Aorta (tissue), 5 donors: ENCODE results near the gene ITGB8. TPM values are rescaled to one million over a fixed set of nuclear protein-coding genes. Genes with fewer than 3 reads are reported as not detected.

Experiments
- ATAC-seq: fragments of 200-7000 bp; cut with Tn5 transposase; one replicate; pipeline ENCODE4 v1.9.1; 2022; ENCODE audit warnings: moderate library complexity; ENCODE audit not compliant: low FRiP score
- DNase-seq, 2 donors: peaks; one replicate each; pipeline ENCODE4 v3.0.0-alpha.2; 2020
- H3K27ac ChIP-seq, 2 donors: one replicate each; pipeline ENCODE4 v1.5.1; 2013; ENCODE audit warnings: low read length in 2 of 2, mild to moderate bottlenecking in 2 of 2, moderate library complexity in 2 of 2, control low read depth in 1 of 2, inconsistent platforms in 1 of 2, low read depth in 1 of 2
- H3K27me3 ChIP-seq, 2 donors: one replicate each; pipeline ENCODE4 v1.6.1; 2013; ENCODE audit warnings: control low read depth in 1 of 2, low read length in 1 of 2, mild to moderate bottlenecking in 1 of 2, moderate library complexity in 1 of 2; ENCODE audit not compliant: insufficient read depth in 2 of 2, control insufficient read depth in 1 of 2
- H3K36me3 ChIP-seq, 2 donors: one replicate each; pipeline ENCODE4 v1.6.1; 2013; ENCODE audit warnings: control low read depth in 1 of 2, low read length in 1 of 2, mild to moderate bottlenecking in 1 of 2; ENCODE audit not compliant: insufficient read depth in 2 of 2, control insufficient read depth in 1 of 2
- H3K4me1 ChIP-seq, 2 donors: one replicate each; pipeline ENCODE4 v1.6.1; 2013; ENCODE audit warnings: low read length in 2 of 2, control low read depth in 1 of 2, mild to moderate bottlenecking in 1 of 2, moderate library complexity in 1 of 2; ENCODE audit not compliant: insufficient read depth in 2 of 2, control insufficient read depth in 1 of 2
- H3K4me3 ChIP-seq, 2 donors: one replicate each; pipeline ENCODE4 v1.5.1; 2013; ENCODE audit warnings: low read length in 2 of 2, control low read depth in 1 of 2, mild to moderate bottlenecking in 1 of 2
- H3K9me3 ChIP-seq: one replicate; pipeline ENCODE4 v1.6.1; 2013; ENCODE audit warnings: mild to moderate bottlenecking, low read length; ENCODE audit not compliant: control insufficient read depth
- WGBS, 2 donors: extraction: QIAGEN DNeasy Blood & Tissue Kit; methylation state at CpG; one replicate each; pipeline ENCODE4 v1.1.7; 2013; 5-methylcytosine and 5-hydroxymethylcytosine counted together
- intact Hi-C, 2 donors: fragments of 100-400 bp; cut with DNase I; formaldehyde crosslinking; loops; one replicate each; pipeline versions ENCODE4 v1.14.2 to v1.15.0; 2022
- polyA plus RNA-seq, 2 donors: library from polyadenylated mRNA; stranded (reverse); fragments of 200-250 nt; gene quantifications; one replicate each; pipeline ENCODE4 v1.2.3, GENCODE V29; 2013
- total RNA-seq, 2 donors: library from RNA; stranded (reverse); fragmentation: NEBNext Ultra II Directional; extraction: Animal tissue kit (Norgen Biotek cat#: 25700); gene quantifications; one replicate each; pipeline ENCODE4 v1.2.1, GENCODE V29; 2021
- donor health status: healthy with polysubstance abuse.
- donor health status: Bipolar disorder and iron deficiency.
- donor health status: DM: no; HTN: no; CAD: no.
- donor health status: DM: no; HTN: no; CAD: no.
- donor health status: DM: yes; HTN: yes; CAD: no.

The ITGB8 gene
- total and polyA plus RNA-seq, 4 donors, result 0.63 to 24.7 (median 6.6) TPM

DNA sequence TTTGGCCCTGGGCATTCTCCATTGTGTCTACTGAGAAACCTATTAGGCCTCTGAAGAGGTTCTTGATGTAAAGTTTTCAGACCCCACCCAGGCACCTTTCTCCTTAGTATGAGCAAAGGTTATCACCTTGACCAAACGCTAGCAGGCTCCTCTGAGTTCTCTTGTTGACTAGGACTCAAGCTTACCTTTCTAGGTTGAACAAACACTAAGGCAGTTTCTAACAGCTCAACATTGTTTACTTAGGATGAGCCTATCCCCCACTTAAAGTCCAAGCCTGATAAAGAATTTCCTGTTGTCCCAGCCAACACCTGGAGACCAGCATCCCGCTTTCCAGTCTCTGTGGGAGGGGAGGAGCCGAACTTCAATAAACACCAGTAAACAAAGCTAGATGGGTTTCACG is 26.3 kb upstream of the ITGB8 start:
- H3K27ac ChIP-seq, result no peak overlapping the region
- no peak for DNase-seq
- no peaks in the 10 kb centered on the region for H3K9me3 ChIP-seq
- peaks cover 0 to 2% of the 10 kb centered on the region in 2 donors for H3K4me1 ChIP-seq
- WGBS, 2 donors, result 92 to 94% methylated on average over 4 of the region's 4 CpGs
- intact Hi-C loops, result no loop called here
- no peak for ATAC-seq
- H3K36me3 ChIP-seq, result no peaks in the 10 kb centered on the region
- no peak overlapping the region for H3K4me3 ChIP-seq
- H3K27me3 ChIP-seq, result no peaks in the 10 kb centered on the region

DNA sequence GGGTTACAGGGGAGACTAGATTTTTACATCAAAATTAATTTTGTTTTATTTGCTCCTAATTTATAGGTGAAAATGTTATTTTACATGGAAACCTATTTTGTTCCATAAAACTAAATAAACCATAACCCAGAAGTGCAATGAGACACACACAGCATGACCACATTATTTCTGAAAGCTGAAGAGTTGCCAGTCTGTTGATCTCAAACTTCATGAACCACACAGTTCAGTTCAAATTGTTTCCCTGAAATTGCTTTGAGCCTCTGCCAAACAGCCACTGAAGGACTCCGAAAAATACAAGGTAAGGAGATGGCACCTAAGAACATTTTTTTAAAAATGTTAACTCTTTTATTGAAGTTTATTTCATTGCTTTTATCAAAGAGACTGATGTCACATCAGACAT is 25.0 kb upstream of the ITGB8 start:
- 97% methylated on average over 1 of the region's 1 CpG for WGBS, 2 donors
- H3K36me3 ChIP-seq, result no peaks in the 10 kb centered on the region
- peaks cover 0 to 2% of the 10 kb centered on the region in 2 donors for H3K4me1 ChIP-seq
- no peak overlapping the region for H3K27ac ChIP-seq
- no peaks in the 10 kb centered on the region for H3K27me3 ChIP-seq
- intact Hi-C loops, result no loop called here
- DNase-seq (no peak), ATAC-seq (no peak)
- H3K4me3 ChIP-seq, result no peak overlapping the region
- H3K9me3 ChIP-seq, result no peaks in the 10 kb centered on the region

DNA sequence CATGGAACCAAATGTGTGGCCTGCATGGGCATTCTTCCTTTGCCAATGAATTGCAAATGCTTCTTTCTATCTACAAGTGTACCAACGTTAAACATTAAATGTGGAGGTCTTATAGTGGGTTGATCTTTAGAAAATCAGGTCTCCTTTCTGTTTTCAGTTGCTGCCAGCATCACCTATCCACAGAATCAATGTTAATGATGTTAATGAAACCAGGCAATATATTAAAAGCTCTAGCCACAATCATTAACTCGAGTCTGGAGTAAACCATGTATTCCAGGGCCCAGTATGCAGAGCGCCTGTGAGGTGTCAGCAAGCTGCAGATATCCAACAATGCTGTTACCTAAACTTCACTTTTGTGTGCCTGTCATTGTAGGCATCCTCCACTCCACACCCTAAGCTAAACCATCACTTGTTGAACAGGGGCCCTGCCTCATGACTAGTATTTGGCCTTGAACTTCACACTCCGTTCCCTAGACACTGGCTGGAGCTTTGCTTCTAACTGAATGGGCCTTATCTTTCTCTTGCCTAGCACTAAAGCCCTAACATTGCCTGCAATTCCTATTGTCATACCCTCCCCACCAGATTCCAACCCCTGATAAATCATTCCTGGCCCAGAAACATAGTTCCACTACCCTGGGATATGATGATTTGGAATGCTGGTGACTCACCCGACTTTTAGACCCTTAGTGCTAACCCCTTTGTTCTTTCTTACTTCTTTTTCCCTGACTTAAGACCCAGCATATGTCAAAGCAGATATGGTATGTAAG is 24.3 kb upstream of the ITGB8 start:
- Histone ChIP-seq H3K27ac (no peak overlapping the region), H3K9me3 (no peaks in the 10 kb centered on the region), H3K4me3 (no peak overlapping the region), H3K27me3 (no peaks in the 10 kb centered on the region), H3K4me1 (peaks cover 0 to 2% of the 10 kb centered on the region in 2 donors), H3K36me3 (no peaks in the 10 kb centered on the region)
- ATAC-seq, result no peak
- intact Hi-C loops, result no loop called here
- WGBS, 2 donors, result 83 to 86% methylated on average over 5 of the region's 5 CpGs
- no peak for DNase-seq

GRCh38 chr7:20307119-20307518 is 23.6 kb upstream of the ITGB8 start:
- intact Hi-C loops, result no loop called here
- H3K9me3 ChIP-seq, result no peaks in the 10 kb centered on the region
- H3K4me3 ChIP-seq, result no peak overlapping the region
- peaks cover 0 to 2% of the 10 kb centered on the region in 2 donors for H3K4me1 ChIP-seq
- H3K27ac ChIP-seq, result no peak overlapping the region
- WGBS, 2 donors, result 73% methylated on average over 2 of the region's 2 CpGs
- H3K27me3 ChIP-seq, result no peaks in the 10 kb centered on the region
- DNase-seq (no peak), ATAC-seq (no peak)
- no peaks in the 10 kb centered on the region for H3K36me3 ChIP-seq

GRCh38 chr7:20307901-20308300 is 22.8 kb upstream of the ITGB8 start:
- 41 to 52% methylated on average over 7 of the region's 7 CpGs for WGBS, 2 donors
- H3K4me1 ChIP-seq, result peaks cover 0 to 2% of the 10 kb centered on the region in 2 donors
- no peak overlapping the region for H3K27ac ChIP-seq
- intact Hi-C loops, result no loop called here
- H3K4me3 ChIP-seq, result no peak overlapping the region
- H3K36me3 ChIP-seq, result no peaks in the 10 kb centered on the region
- H3K9me3 ChIP-seq, result no peaks in the 10 kb centered on the region
- ATAC-seq (no peak), DNase-seq (no peak)
- H3K27me3 ChIP-seq, result no peaks in the 10 kb centered on the region

DNA sequence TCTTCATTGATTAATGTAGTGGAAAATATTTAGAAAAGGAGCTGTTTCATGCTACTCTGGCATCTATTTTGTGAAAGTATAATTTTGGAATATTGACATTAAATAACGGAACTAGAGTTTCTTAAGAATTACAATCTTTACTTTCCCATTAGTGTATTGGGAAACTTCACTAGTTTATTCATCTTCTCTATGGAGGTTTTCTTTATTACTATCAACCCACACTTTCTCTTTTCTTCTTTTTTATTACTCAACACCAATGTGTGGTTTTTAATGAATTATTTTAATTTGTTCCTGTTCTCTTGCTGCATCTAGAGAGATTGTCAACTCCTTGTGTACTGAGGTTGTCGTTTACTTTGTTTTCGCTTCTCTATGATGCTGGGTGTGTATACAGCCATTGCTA is 20.4 kb upstream of the ITGB8 start:
- DNase-seq (no peak), ATAC-seq (no peak)
- 85 to 91% methylated on average over 3 of the region's 3 CpGs for WGBS, 2 donors
- Histone ChIP-seq H3K9me3 (no peaks in the 10 kb centered on the region), H3K4me1 (peaks cover 0 to 2% of the 10 kb centered on the region in 2 donors), H3K36me3 (no peaks in the 10 kb centered on the region), H3K27me3 (no peaks in the 10 kb centered on the region), H3K4me3 (no peak overlapping the region), H3K27ac (no peak overlapping the region)
- intact Hi-C loops, result no loop called here

GRCh38 chr7:20310963-20311742 is 19.5 kb upstream of the ITGB8 start:
- WGBS, 2 donors, result 64 to 68% methylated on average over 3 of the region's 3 CpGs
- DNase-seq, result no peak
- Histone ChIP-seq H3K27ac (no peak overlapping the region), H3K27me3 (no peaks in the 10 kb centered on the region), H3K4me1 (peaks cover 0 to 2% of the 10 kb centered on the region in 2 donors), H3K9me3 (no peaks in the 10 kb centered on the region), H3K4me3 (no peak overlapping the region), H3K36me3 (no peaks in the 10 kb centered on the region)
- ATAC-seq, result no peak
- intact Hi-C loops, result no loop called here

DNA sequence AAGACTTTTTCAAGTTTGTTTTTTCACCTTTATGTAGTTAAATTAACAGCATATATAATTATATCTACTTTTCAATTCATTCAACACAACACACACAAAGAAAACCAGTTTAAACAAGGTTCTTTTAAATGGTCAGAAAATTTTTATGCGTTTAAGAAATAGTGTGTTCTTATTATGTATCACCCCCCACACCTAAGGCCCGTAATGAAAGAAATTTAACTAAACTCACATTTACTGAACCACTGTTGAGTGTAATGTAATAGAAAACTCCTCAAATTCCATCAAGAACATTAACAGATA is 19.0 kb upstream of the ITGB8 start:
- intact Hi-C loops, result no loop called here
- WGBS, 2 donors, result 86 to 92% methylated on average over 2 of the region's 2 CpGs
- Histone ChIP-seq H3K36me3 (no peaks in the 10 kb centered on the region), H3K27ac (no peak overlapping the region), H3K4me3 (no peak overlapping the region), H3K27me3 (no peaks in the 10 kb centered on the region), H3K9me3 (no peaks in the 10 kb centered on the region), H3K4me1 (no peaks in the 10 kb centered on the region)
- ATAC-seq (no peak), DNase-seq (no peak)

GRCh38 chr7:20312562-20312961 is 18.1 kb upstream of the ITGB8 start:
- H3K4me1 ChIP-seq, result no peaks in the 10 kb centered on the region
- H3K4me3 ChIP-seq, result no peak overlapping the region
- 91 to 93% methylated on average over 2 of the region's 2 CpGs for WGBS, 2 donors
- DNase-seq (no peak), ATAC-seq (no peak)
- H3K27ac ChIP-seq, result no peak overlapping the region
- intact Hi-C loops, result no loop called here
- H3K36me3 ChIP-seq, result no peaks in the 10 kb centered on the region
- H3K27me3 ChIP-seq, result no peaks in the 10 kb centered on the region
- H3K9me3 ChIP-seq, result no peaks in the 10 kb centered on the region
